Heart left ventricle (tissue), 13 donors: Measurements from ENCODE around the gene SUSD4.

ENCODE experiments used
- POLR2A ChIP-seq, 2 donors: fragments of 450-650 bp; IDR thresholded peaks; one replicate each; pipeline ENCODE4 v1.6.1; 2017; ENCODE audit warnings: antibody characterized with exemption in 2 of 2, mild to moderate bottlenecking in 2 of 2, moderate library complexity in 2 of 2
- TF ChIP-seq, protein P1 (sequence below), 12 donors: fragments of 200-600 bp; sonication (generic) in 4 of 12; IDR thresholded peaks; one replicate each; pipeline versions ENCODE4 v1.5.0 to v1.8.0; 2018 to 2022; ENCODE audit warnings: antibody characterized with exemption in 12 of 12, mild to moderate bottlenecking in 5 of 12
- donor health status: ischemic (EF 13 %, LVEDD 7.1; RV severe dilation, severe dysfunction).
- donor health status: DM: no; HTN: yes; CAD: no.
- donor health status: DM: no; HTN: no; CAD: no.
- donor health status: ischemic (EF 25% LVEDD 6.9; RV normal size, moderate dysfunction).
- donor health status: ischemic (EF 25% LVEDD 5.7; RV mildly dilated, moderate dysfunction).
- donor health status: ischemic (EF 35%, LVEDD 5.7; RV mildly dilated, moderate dysfunction).
- donor health status: nonischemic (EF 11% LVEDD 7.7; RV severe dilation, severe dysfunction).
- donor health status: DM: yes; HTN: yes; CAD: no.
- donor health status: PGD.
- donor health status: ischemic (EF 29% LVEDD 5.4; RV normal size, mild dysfunction).
- donor health status: nonischemic (EF 23%, LVEDD 6.1; RV moderate dilation, normal function).

DNA sequence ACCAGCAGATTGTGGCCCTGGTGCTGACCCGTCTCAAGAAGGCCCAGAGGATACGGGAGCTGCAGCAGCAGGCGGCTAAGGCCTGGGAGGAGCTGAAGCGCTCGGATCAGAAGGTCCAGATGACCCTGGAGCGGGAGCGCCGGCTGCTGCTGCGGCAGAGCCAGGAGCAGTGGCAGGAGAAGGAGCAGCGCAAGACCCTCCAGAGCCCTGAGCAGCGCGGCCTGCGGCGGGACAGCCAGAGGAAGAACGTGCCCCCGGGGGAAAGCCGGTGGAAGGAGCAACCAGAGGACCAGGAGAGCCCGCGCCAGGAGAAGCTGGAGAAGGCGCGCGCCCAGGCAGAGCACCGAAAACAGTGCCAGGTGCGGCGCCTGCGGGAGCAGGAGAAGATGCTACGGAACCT is 30.3 kb upstream of the SUSD4 start:
- TF ChIP-seq, protein P1, sequence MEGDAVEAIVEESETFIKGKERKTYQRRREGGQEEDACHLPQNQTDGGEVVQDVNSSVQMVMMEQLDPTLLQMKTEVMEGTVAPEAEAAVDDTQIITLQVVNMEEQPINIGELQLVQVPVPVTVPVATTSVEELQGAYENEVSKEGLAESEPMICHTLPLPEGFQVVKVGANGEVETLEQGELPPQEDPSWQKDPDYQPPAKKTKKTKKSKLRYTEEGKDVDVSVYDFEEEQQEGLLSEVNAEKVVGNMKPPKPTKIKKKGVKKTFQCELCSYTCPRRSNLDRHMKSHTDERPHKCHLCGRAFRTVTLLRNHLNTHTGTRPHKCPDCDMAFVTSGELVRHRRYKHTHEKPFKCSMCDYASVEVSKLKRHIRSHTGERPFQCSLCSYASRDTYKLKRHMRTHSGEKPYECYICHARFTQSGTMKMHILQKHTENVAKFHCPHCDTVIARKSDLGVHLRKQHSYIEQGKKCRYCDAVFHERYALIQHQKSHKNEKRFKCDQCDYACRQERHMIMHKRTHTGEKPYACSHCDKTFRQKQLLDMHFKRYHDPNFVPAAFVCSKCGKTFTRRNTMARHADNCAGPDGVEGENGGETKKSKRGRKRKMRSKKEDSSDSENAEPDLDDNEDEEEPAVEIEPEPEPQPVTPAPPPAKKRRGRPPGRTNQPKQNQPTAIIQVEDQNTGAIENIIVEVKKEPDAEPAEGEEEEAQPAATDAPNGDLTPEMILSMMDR (IDR thresholded peaks at IDR 0.05), result no peak
- no peak for TF ChIP-seq POLR2A (IDR thresholded peaks at IDR 0.05)
